Right lung (tissue), 5 donors: ENCODE measurements around the gene NYAP1. TPM values are rescaled to one million over a fixed set of nuclear protein-coding genes. Genes with fewer than 3 reads are reported as not detected.
"Not testable (repeated sequence)": the region's sequence is repeated elsewhere in the genome, so short reads cannot be mapped to it uniquely, and the experiment has no call there.

Source experiments
- DNase-seq, 2 donors: peaks; one replicate each; pipeline ENCODE4 v3.0.0-alpha.2; 2013
- polyA plus RNA-seq, 5 donors: library from polyadenylated mRNA; unstranded; fragments of 120-200 nt; gene quantifications; one replicate each; pipeline versions ENCODE4 v1.2.1 to v1.2.3, GENCODE V29; 2013; ENCODE audit warnings: inconsistent platforms in 1 of 5, low replicate concordance in 1 of 5; ENCODE audit not compliant: insufficient read length in 5 of 5, insufficient read depth in 1 of 5

NYAP1 gene
- polyA plus RNA-seq, 5 donors = 2.3 to 5.3 (median 3.0) TPM

- no peak for DNase-seq
These were observed 56.5 kb downstream of the NYAP1 start for GRCh38 chr7:100540073-100540723.

GRCh38 chr7:100541309-100541708 is 57.6 kb downstream of the NYAP1 start:
- DNase-seq = not testable (repeated sequence)

- DNase-seq = no peak
These were observed 59.9 kb downstream of the NYAP1 start for GRCh38 chr7:100543586-100543985.

GRCh38 chr7:100544386-100544785 is 60.7 kb downstream of the NYAP1 start:
- no peak for DNase-seq

Other genes starting within 250 kb of the NYAP1 start
- gene SPDYE3, start 176.2 kb upstream of the NYAP1 start, polyA plus RNA-seq = 1 to 10 TPM; 5.7 to 7.4 (median 6.7) TPM
- 10 to 100 TPM; 30.4 to 52.3 (median 39.1) TPM for gene PILRB, start 125.8 kb upstream of the NYAP1 start, polyA plus RNA-seq
- 1 to 10 TPM; 3.2 to 6.3 (median 6.1) TPM for gene PILRA, start 110.4 kb upstream of the NYAP1 start, polyA plus RNA-seq
- gene ZCWPW1, start 55.2 kb upstream of the NYAP1 start, polyA plus RNA-seq = 10 to 100 TPM in 1 of 5 donors, 1 to 10 TPM in 4; 8.2 to 10.4 (median 8.6) TPM
- gene MEPCE, start 54.1 kb upstream of the NYAP1 start, polyA plus RNA-seq = 10 to 100 TPM; 39.7 to 51.2 (median 43.3) TPM
- 10 to 100 TPM; 12.3 to 28.4 (median 16.8) TPM for gene PPP1R35, start 47.4 kb upstream of the NYAP1 start, polyA plus RNA-seq
- gene SPACDR, start 19.7 kb upstream of the NYAP1 start, polyA plus RNA-seq = 1 to 10 TPM; 2.0 to 6.2 (median 4.0) TPM
- gene TSC22D4, start 4.7 kb upstream of the NYAP1 start, polyA plus RNA-seq = 10 to 100 TPM; 39.6 to 78.9 (median 55.3) TPM
- gene AGFG2, start 55.3 kb downstream of the NYAP1 start, polyA plus RNA-seq = 10 to 100 TPM; 21.0 to 34.8 (median 29.5) TPM
- 10 to 100 TPM in 1 of 5 donors, 1 to 10 TPM in 4; 2.8 to 12.8 (median 6.8) TPM for gene SAP25, start 90.0 kb downstream of the NYAP1 start, polyA plus RNA-seq
- 10 to 100 TPM; 32.9 to 83.5 (median 58.0) TPM for gene LRCH4, start 102.2 kb downstream of the NYAP1 start, polyA plus RNA-seq
- gene FBXO24, start 102.4 kb downstream of the NYAP1 start, polyA plus RNA-seq = 1 to 10 TPM; 4.0 to 4.8 (median 4.5) TPM
- 100 to 1,000 TPM; 140 to 265 (median 179) TPM for gene PCOLCE, start 118.4 kb downstream of the NYAP1 start, polyA plus RNA-seq
- 10 to 100 TPM; 25.3 to 40.0 (median 30.8) TPM for gene MOSPD3, start 128.6 kb downstream of the NYAP1 start, polyA plus RNA-seq
- 1 to 10 TPM; 1.1 to 4.6 (median 1.6) TPM for gene TFR2, start 157.6 kb downstream of the NYAP1 start, polyA plus RNA-seq
- under 1 TPM in 3 of 5 donors, not detected in 2; 0.13 to 0.40 (median 0.28) TPM for gene ACTL6B, start 172.5 kb downstream of the NYAP1 start, polyA plus RNA-seq
- 100 to 1,000 TPM; 131 to 271 (median 184) TPM for gene GNB2, start 189.8 kb downstream of the NYAP1 start, polyA plus RNA-seq
- 10 to 100 TPM; 30.4 to 52.9 (median 42.0) TPM for gene GIGYF1, start 210.3 kb downstream of the NYAP1 start, polyA plus RNA-seq
- 10 to 100 TPM; 15.0 to 31.3 (median 18.0) TPM for gene POP7, start 222.2 kb downstream of the NYAP1 start, polyA plus RNA-seq
- under 1 TPM in 4 of 5 donors, not detected in 1; 0.13 to 0.24 (median 0.16) TPM for gene EPO, start 236.5 kb downstream of the NYAP1 start, polyA plus RNA-seq
- gene ZAN, start 249.7 kb downstream of the NYAP1 start, polyA plus RNA-seq = under 1 TPM in 2 of 5 donors, not detected in 3; 0.01 to 0.03 TPM